Uterine smooth muscle cell (primary cell): ENCODE measurements around the gene HIF3A. TPM values are rescaled to one million over a fixed set of nuclear protein-coding genes. Genes with fewer than 3 reads are reported as not detected.

Source experiments
- total RNA-seq: library from RNA; depleted of rRNA; stranded (reverse); fragments of >200 nt; gene quantifications from 2 replicates; pipeline ENCODE4 v1.2.3, GENCODE V29; 2014

The HIF3A gene
- total RNA-seq: 0.75 and 8.7 TPM in 2 replicates

DNA sequence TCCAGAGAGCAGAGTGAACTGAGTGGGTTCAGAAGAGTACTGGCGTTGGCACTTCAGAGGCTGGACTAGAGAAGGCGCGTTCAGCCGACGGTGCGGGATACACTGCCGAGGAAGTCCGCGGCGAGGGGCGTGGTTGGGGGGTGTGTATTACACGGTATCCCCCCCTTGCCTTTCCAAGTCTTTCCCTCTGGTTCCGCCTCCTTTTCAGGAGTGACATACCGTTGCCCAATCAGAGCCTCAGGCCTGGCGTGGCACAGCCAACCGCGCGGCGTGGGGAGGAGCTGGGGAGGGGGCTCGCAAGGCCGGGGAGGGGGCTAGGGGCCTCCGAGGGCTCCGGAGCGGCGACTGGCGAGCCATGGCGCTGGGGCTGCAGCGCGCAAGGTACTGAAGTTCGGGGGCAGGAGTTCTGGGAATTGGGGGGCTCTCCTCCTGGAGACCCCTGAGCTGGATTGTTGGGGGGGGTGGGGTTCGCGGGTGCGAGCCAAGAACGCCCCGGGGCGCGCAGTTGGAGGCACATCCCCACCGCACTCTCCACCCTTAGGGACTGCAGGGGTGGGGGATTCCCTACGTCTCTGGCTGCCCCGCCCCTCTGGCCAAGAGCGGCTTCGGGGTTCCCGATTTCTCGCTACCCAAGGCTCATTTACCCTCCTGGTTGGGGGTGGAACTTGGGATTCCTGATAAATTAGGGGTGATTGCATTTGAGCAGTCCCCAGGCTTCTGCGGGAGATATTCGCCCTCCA is at the start of gene HIF3A:
HIF3A (plus strand) TSS at position 321 of the 740 bp plus-strand sequence; CDS start at position 356, 35 bp downstream.

DNA sequence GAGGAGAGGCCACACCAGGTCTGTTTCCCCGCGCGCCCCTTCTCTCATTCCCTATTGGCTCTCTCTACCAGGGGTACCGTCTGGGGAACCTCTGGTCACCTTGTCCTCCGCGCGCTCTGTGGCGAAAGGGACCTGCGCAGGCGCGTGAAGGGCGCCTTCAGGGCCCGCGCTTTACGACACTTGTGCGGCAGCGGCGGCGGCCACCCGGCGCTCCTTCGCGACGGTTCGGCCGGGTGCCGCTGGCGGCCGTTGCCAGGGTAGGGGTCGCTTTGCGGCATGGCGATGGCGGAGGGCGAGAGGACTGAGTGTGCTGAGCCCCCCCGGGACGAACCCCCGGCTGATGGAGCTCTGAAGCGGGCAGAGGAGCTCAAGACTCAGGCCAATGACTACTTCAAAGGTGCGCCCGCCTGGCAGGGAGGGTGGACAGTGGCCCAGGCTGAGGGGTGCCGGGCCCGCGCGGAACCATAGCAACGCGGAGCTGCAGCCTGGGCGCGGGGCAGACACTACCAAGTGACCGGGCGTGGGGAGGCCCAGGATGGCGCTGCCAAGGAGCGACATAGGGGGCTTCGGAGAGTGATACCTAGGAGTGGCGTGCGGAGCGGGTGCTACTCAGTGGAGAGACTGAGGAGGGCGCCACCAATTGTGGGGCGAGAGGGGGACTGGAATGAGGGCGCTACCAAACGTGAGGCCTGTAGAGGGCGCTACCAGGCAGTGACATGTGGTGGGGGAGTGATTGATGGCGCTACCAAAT is 50.2 kb downstream of the HIF3A start, which contains the start of gene PPP5C:
PPP5C (plus strand) TSS at position 267 of the 751 bp plus-strand sequence; CDS start at position 277, 10 bp downstream.

Other genes starting within 250 kb of the HIF3A start
- gene IGFL3, start 172.4 kb upstream of the HIF3A start, total RNA-seq: not detected in 2 replicates
- not detected in 2 replicates for gene IGFL2, start 148.8 kb upstream of the HIF3A start, total RNA-seq
- gene IGFL1, start 67.3 kb upstream of the HIF3A start, total RNA-seq: not detected in 2 replicates
- 48.6 and 87.5 TPM in 2 replicates for gene PPP5C, start 50.0 kb downstream of the HIF3A start, total RNA-seq
- gene CCDC8, start 116.5 kb downstream of the HIF3A start, total RNA-seq: 30.4 and 37.2 TPM in 2 replicates
- gene PNMA8C, start 131.9 kb downstream of the HIF3A start, total RNA-seq: 0.25 and 0.33 TPM in 2 replicates
- gene PNMA8A, start 174.5 kb downstream of the HIF3A start, total RNA-seq: 4.3 and 13.0 TPM in 2 replicates
- 0.44 and 1.00 TPM in 2 replicates for gene PNMA8B, start 198.8 kb downstream of the HIF3A start, total RNA-seq